H1 (cell line): Measurements from ENCODE around the gene TAX1BP1. TPM values are rescaled to one million over a fixed set of nuclear protein-coding genes. Genes with fewer than 3 reads are reported as not detected.

Experiments used
- CHD7 ChIP-seq: fragments of 300-600 bp; sonication (generic); IDR thresholded peaks from 2 replicates; pipeline ENCODE4 v1.7.1; 2012; ENCODE audit warnings: low read length, moderate library complexity, mild to moderate bottlenecking, inconsistent platforms; ENCODE audit not compliant: insufficient replicate concordance
- RBBP5 ChIP-seq: IDR thresholded peaks from 2 replicates; pipeline ENCODE4 v1.7.1; 2012; ENCODE audit warnings: low read depth, mild to moderate bottlenecking, inconsistent platforms, low read length, moderate library complexity, borderline replicate concordance
- polyA plus RNA-seq, 7 experiments: library from polyadenylated mRNA; depleted of rRNA in 3 of 7; stranded (reverse) in 5 of 7; unstranded in 2 of 7; fragments of >200 nt in 5 of 7; fragments of 200-250 nt in 2 of 7; gene quantifications; 1 replicate in 5 of 7; 2 replicates in 1 of 7; 4 replicates in 1 of 7; pipeline versions ENCODE4 v1.2.1 to v1.2.3, GENCODE V29; 2011 to 2013; ENCODE audit warnings: missing spikeins in 2 of 7, mixed read lengths in 2 of 7
- total RNA-seq: library from RNA; stranded (reverse); fragmentation: NEBNext Ultra II Directional; extraction: Animal tissue kit (Norgen Biotek cat#: 25700); gene quantifications from 2 replicates; pipeline ENCODE4 v1.2.1, GENCODE V29; 2021

The TAX1BP1 gene
- total and polyA plus RNA-seq, 2 of the 8 experiments (the other 6 are each of a cell fraction or from before 2014, with no cell fraction given) = 56.0 to 62.7 TPM

GRCh38 chr7:27753863-27754262 is 13.9 kb downstream of the TAX1BP1 start (continued):
- TF ChIP-seq CHD7 = no peak
- no peak for TF ChIP-seq RBBP5
